ENCODE results near the gene TOB1.
"Not testable (repeated sequence)": the region's sequence is repeated elsewhere in the genome, so short reads cannot be mapped to it uniquely, and the experiment has no call there.

The TOB1 gene

GRCh38 chr17:50904518-50905459 is 38.6 kb upstream of the TOB1 start:
- Histone ChIP-seq H3K27ac (ENCODE audit: low read depth, low read length) (no peak overlapping the region), H3K9ac (ENCODE audit: low read length) (no peak overlapping the region), H3K9me3 (ENCODE audit: control insufficient read depth, insufficient read depth, low read depth, low read length) (no peaks in the 10 kb centered on the region), H3K27me3 (ENCODE audit: control insufficient read depth, insufficient read depth, low read length) (no peaks in the 10 kb centered on the region), H3K4me3 (ENCODE audit: low read depth, low read length) (no peak overlapping the region), H3K36me3 (ENCODE audit: control insufficient read depth, insufficient read depth, low read length) (no peaks in the 10 kb centered on the region), H3K4me1 (ENCODE audit: control insufficient read depth, insufficient read depth, low read length) (peaks cover 56% of the 10 kb centered on the region)

- peaks cover 47% of the 10 kb centered on the region for H3K4me1 ChIP-seq (ENCODE audit: control insufficient read depth, insufficient read depth, low read length)
- no peaks in the 10 kb centered on the region for H3K36me3 ChIP-seq (ENCODE audit: control insufficient read depth, insufficient read depth, low read length)
- no peaks in the 10 kb centered on the region for H3K27me3 ChIP-seq (ENCODE audit: control insufficient read depth, insufficient read depth, low read length)
- no peaks in the 10 kb centered on the region for H3K9me3 ChIP-seq (ENCODE audit: control insufficient read depth, insufficient read depth, low read depth, low read length)
- H3K4me3 ChIP-seq (ENCODE audit: low read depth, low read length) = no peak overlapping the region
- no peak overlapping the region for H3K9ac ChIP-seq (ENCODE audit: low read length)
- no peak overlapping the region for H3K27ac ChIP-seq (ENCODE audit: low read depth, low read length)
These were observed 37.7 kb upstream of the TOB1 start for GRCh38 chr17:50903604-50904517.

GRCh38 chr17:50902372-50903353 is 36.5 kb upstream of the TOB1 start:
- Histone ChIP-seq H3K27me3 (ENCODE audit: control insufficient read depth, insufficient read depth, low read length) (no peaks in the 10 kb centered on the region), H3K27ac (ENCODE audit: low read depth, low read length) (no peak overlapping the region), H3K9ac (ENCODE audit: low read length) (no peak overlapping the region), H3K4me3 (ENCODE audit: low read depth, low read length) (no peak overlapping the region), H3K4me1 (ENCODE audit: control insufficient read depth, insufficient read depth, low read length) (peaks cover 42% of the 10 kb centered on the region), H3K36me3 (ENCODE audit: control insufficient read depth, insufficient read depth, low read length) (no peaks in the 10 kb centered on the region), H3K9me3 (ENCODE audit: control insufficient read depth, insufficient read depth, low read depth, low read length) (no peaks in the 10 kb centered on the region)

- Histone ChIP-seq H3K27ac (ENCODE audit: low read depth, low read length) (no peak overlapping the region), H3K9ac (ENCODE audit: low read length) (no peak overlapping the region), H3K4me3 (ENCODE audit: low read depth, low read length) (no peak overlapping the region), H3K4me1 (ENCODE audit: control insufficient read depth, insufficient read depth, low read length) (peaks cover 37% of the 10 kb centered on the region), H3K36me3 (ENCODE audit: control insufficient read depth, insufficient read depth, low read length) (no peaks in the 10 kb centered on the region), H3K27me3 (ENCODE audit: control insufficient read depth, insufficient read depth, low read length) (no peaks in the 10 kb centered on the region), H3K9me3 (ENCODE audit: control insufficient read depth, insufficient read depth, low read depth, low read length) (no peaks in the 10 kb centered on the region)
These were observed 34.3 kb upstream of the TOB1 start for GRCh38 chr17:50900383-50900892.

GRCh38 chr17:50899559-50900319 is 33.6 kb upstream of the TOB1 start:
- H3K9ac ChIP-seq (ENCODE audit: low read length) = no peak overlapping the region
- H3K36me3 ChIP-seq (ENCODE audit: control insufficient read depth, insufficient read depth, low read length) = no peaks in the 10 kb centered on the region
- no peak overlapping the region for H3K27ac ChIP-seq (ENCODE audit: low read depth, low read length)

GRCh38 chr17:50899005-50899460 is 32.9 kb upstream of the TOB1 start:
- H3K9me3 ChIP-seq (ENCODE audit: control insufficient read depth, insufficient read depth, low read depth, low read length) = no peaks in the 10 kb centered on the region
- H3K36me3 ChIP-seq (ENCODE audit: control insufficient read depth, insufficient read depth, low read length) = no peaks in the 10 kb centered on the region
- no peak overlapping the region for H3K4me3 ChIP-seq (ENCODE audit: low read depth, low read length)
- H3K27ac ChIP-seq (ENCODE audit: low read depth, low read length) = no peak overlapping the region
- H3K4me1 ChIP-seq (ENCODE audit: control insufficient read depth, insufficient read depth, low read length) = peaks cover 23% of the 10 kb centered on the region
- no peak overlapping the region for H3K9ac ChIP-seq (ENCODE audit: low read length)
- no peaks in the 10 kb centered on the region for H3K27me3 ChIP-seq (ENCODE audit: control insufficient read depth, insufficient read depth, low read length)

More at GRCh38 chr17:50899559-50900319, 33.6 kb upstream of the TOB1 start:
- peaks cover 30% of the 10 kb centered on the region for H3K4me1 ChIP-seq (ENCODE audit: control insufficient read depth, insufficient read depth, low read length)
- no peaks in the 10 kb centered on the region for H3K27me3 ChIP-seq (ENCODE audit: control insufficient read depth, insufficient read depth, low read length)
- H3K4me3 ChIP-seq (ENCODE audit: low read depth, low read length) = no peak overlapping the region
- H3K9me3 ChIP-seq (ENCODE audit: control insufficient read depth, insufficient read depth, low read depth, low read length) = no peaks in the 10 kb centered on the region

GRCh38 chr17:50898369-50899004 is 32.3 kb upstream of the TOB1 start:
- Histone ChIP-seq H3K4me3 (ENCODE audit: low read depth, low read length) (no peak overlapping the region), H3K4me1 (ENCODE audit: control insufficient read depth, insufficient read depth, low read length) (peaks cover 21% of the 10 kb centered on the region), H3K27ac (ENCODE audit: low read depth, low read length) (no peak overlapping the region)

GRCh38 chr17:50894513-50894912 is 28.4 kb upstream of the TOB1 start:
- H3K36me3 ChIP-seq (ENCODE audit: control insufficient read depth, insufficient read depth, low read length); H3K9me3 ChIP-seq (ENCODE audit: control insufficient read depth, insufficient read depth, low read depth, low read length); H3K4me3 ChIP-seq (ENCODE audit: low read depth, low read length); H3K27me3 ChIP-seq (ENCODE audit: control insufficient read depth, insufficient read depth, low read length); H3K9ac ChIP-seq (ENCODE audit: low read length); H3K27ac ChIP-seq (ENCODE audit: low read depth, low read length): not testable (repeated sequence)
- H3K4me1 ChIP-seq (ENCODE audit: control insufficient read depth, insufficient read depth, low read length) = peaks cover 26% of the 10 kb centered on the region

More at GRCh38 chr17:50898369-50899004, 32.3 kb upstream of the TOB1 start:
- Histone ChIP-seq H3K9me3 (ENCODE audit: control insufficient read depth, insufficient read depth, low read depth, low read length) (no peaks in the 10 kb centered on the region), H3K36me3 (ENCODE audit: control insufficient read depth, insufficient read depth, low read length) (no peaks in the 10 kb centered on the region), H3K27me3 (ENCODE audit: control insufficient read depth, insufficient read depth, low read length) (no peaks in the 10 kb centered on the region), H3K9ac (ENCODE audit: low read length) (no peak overlapping the region)

GRCh38 chr17:50893183-50893993 is 27.2 kb upstream of the TOB1 start:
- H3K36me3 ChIP-seq (ENCODE audit: control insufficient read depth, insufficient read depth, low read length) = no peaks in the 10 kb centered on the region
- H3K27me3 ChIP-seq (ENCODE audit: control insufficient read depth, insufficient read depth, low read length) = no peaks in the 10 kb centered on the region
- H3K9ac ChIP-seq (ENCODE audit: low read length) = no peak overlapping the region
- no peaks in the 10 kb centered on the region for H3K9me3 ChIP-seq (ENCODE audit: control insufficient read depth, insufficient read depth, low read depth, low read length)
- H3K27ac ChIP-seq (ENCODE audit: low read depth, low read length) = no peak overlapping the region
- peaks cover 30% of the 10 kb centered on the region for H3K4me1 ChIP-seq (ENCODE audit: control insufficient read depth, insufficient read depth, low read length)
- H3K4me3 ChIP-seq (ENCODE audit: low read depth, low read length) = no peak overlapping the region

All from HUES6 (cell line).